GM19043 (cell line): ENCODE results near the gene IKZF2.

Source experiments
- ATAC-seq: cut with Tn5 transposase; IDR thresholded peaks from one replicate; pipeline ENCODE4 v1.9.1; 2021; ENCODE audit warnings: low read depth; ENCODE audit not compliant: unreplicated experiment

The IKZF2 gene

GRCh38 chr2:213151437-213152064 lies at the start of gene IKZF2:
IKZF2 (minus strand) TSS chr2:213151612; CDS start chr2:213148629, 2,983 bp downstream.
- peak; percentile 45 for ATAC-seq

- ATAC-seq, result no peak
These were observed 48.5 kb upstream of the IKZF2 start for GRCh38 chr2:213199871-213200270.

DNA sequence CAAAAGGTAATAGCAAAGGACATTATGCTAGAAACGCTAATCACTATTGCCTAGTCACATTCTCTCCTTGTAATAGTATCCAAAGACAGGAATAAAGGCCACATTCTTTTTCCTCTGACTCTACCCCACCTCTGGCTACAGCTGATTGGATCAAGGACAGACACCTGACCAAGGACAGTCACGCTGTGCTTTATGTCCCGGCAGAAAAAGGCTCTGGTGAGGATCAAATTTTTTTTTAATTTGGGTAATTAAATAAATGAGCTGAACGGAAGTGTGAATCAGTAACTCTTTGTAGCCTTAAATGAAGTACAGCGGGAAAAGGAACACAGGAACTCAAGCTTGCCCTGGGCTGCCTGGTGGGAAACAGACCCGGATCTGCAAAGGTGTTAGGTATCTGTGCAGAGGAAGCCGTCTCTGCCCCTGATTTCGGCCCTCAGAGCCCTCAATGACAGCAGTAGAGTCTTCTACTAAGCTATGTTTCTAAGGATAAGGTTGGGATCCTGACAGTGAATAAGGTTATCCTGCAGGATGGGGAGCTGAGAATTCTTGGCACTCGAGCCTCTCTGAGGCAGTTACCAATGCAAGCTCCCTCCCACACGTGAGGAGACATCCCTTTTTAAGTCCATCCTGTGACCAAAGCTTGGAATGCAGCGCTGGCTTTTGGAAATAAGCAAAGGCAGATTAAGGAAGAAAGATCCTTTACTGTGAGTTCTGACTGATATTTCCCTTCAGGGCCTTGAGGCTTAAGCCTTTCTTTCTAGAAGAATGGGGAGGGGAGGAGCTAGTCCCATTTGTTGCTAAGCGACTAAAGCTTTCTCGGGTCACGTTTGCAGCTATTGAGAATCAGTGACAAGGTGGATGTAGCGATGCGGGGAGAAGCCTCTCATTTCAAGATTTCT lies 37.8 kb upstream of the IKZF2 start:
- ATAC-seq, result no peak

- no peak for ATAC-seq
These were observed 37.1 kb upstream of the IKZF2 start for GRCh38 chr2:213188533-213188867.

DNA sequence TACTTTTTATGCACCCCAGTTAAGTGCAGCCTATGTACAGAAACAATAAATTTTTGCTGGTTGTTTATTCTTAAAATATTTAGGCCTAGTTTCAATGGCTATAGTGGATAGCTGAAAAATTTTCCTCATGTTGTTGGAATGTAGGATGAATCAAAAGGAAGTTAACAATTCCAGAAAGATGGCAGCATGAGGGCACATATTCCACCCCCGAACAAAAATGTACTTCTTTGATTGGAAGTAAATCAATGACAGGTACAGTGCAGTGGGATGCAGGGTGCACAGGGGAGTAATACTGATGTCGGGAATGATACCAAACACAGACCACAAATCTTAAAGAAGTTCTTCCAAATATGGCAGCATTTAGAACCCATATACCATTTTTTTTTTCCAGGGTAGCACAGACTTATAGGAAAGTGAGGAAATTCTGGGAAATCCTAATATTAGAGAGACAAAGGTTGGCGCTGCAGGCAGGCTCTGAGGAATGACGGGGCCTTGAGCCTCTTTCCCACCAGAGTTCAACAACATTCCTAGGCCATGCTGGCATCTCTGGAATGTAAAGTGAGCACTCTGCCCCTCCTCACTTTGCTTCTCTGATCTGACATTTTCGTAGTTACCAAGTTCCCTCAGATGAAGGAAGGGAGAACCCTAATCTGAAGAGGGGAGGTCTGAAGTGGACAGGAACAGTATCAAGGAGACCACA lies 36.6 kb upstream of the IKZF2 start:
- ATAC-seq, result no peak

DNA sequence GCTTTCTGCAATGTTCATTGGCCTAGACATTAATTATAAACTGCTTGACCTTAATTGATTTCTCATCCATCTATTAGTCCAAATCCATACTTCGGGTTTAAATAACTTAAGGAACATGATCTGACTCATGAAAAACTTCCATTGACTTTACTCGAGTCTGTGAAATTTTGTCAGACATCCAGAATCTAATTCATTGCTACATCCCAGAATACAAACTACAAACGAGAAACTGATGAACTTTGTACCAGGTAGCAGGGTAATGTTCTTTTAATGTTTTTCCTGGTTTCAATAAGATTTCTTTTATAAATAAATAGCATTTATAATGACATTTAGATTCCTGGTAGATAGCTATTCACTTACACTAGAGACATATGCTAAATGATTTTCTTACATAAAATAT lies 36.0 kb upstream of the IKZF2 start:
- ATAC-seq, result no peak

DNA sequence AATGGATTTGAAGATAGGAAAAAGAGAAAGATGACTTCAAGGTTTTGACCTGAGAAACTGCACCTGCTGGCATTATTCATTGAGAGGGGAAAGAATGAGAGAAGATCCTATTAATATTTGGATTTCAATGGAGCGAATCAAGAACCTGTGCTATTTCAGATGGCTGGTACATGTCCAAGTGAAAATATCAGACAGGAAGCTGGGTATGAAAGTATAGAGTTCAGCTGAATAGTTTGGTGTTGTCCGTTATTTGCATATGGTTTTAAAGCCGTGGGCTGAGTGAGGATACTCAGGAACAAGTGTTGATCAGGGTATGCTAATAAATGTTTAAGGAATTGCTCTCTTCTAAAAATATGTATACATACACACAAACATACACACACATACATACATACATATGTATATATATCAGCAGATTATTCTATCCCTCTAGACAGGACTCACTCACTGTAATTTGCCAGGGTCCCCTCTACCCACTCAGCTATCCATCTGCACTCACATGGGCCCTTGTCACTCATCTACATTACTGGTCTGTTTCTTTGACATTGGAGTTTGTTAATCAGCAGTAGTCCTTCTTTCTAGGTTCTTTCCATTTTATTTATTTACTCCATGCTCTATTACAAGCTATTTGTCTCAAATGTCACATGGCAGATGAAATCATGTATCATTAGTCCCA lies 33.9 kb upstream of the IKZF2 start:
- peak; percentile 96 for ATAC-seq

- no peak for ATAC-seq
These were observed 30.3 kb upstream of the IKZF2 start for GRCh38 chr2:213181712-213182111.

- ATAC-seq, result no peak
These were observed 26.3 kb upstream of the IKZF2 start for GRCh38 chr2:213177679-213178078.

DNA sequence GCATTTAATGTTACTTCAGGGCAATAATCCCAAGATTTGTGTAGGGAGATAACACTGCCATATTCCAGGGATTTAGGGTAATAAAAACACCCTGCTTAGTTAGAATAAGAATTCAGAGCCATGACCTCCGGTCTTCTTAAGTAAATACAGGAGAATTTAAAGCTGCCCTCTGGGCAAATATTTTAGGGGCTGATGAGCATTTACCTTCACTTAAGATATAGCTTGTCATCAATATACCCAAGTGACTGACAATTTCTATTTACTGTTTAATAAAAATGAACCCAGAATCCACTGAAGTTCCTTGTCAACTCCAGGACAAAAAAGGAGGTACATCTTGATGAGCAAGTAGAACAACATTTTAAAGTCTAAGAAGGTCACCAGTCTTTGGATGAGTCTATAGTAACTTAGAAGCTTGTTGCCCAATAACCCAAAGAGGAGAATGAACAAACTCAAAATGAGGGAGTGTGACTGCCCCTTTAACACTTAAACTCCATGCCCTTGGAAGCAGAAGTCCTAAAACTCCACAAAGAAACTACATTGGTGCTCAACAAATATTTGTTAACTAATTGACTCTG lies 24.3 kb upstream of the IKZF2 start:
- ATAC-seq, result no peak

GRCh38 chr2:213172641-213173040 lies 21.2 kb upstream of the IKZF2 start:
- no peak for ATAC-seq

DNA sequence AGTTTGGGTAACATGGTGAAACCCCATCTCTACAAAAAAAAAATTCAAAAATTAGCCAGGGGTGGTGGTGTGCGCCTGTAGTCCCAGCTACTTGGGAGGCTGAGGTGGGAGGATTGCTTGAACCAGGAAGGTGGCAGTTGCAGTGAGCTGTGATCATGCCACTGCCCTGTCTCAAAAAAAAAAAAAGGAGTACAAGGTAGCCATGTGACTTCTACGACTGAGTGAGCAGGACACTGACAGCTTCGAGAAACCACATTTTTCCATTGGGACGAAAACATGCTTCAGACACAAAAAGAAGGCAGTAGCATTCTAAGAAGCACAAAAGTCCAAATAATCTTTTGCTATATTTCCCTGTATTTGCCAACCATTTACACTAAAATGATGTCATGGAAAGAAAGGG lies 19.7 kb upstream of the IKZF2 start:
- ATAC-seq, result no peak

DNA sequence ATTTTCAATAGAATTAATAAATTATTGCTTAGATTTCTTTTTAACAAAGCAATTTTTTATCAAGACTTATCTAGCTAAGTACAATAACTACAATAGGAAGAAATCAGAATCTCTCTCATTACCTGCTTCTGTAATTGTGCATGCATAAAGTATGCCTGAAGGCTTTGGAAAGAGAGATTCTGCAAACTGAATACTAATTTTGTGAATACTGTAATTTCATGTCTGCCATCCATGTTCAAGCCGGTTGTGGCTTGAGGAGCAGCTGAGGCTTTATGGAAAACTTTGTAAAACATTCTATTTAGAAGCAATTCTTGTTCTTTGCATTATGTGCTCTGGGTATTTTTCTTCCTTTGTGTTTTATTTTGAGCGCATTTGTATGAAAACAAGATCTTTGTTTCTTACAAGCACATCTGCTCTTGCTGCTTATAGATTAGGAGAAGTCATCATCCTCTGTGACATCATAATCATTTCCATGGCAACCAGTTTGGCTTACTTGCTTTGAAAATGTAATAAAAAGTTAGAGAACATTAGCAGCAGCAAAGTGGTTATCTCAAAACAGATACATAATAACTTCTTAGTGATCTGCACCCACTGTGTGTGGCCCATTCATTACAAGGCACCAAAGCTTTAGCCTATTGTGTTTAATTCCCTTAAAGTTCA lies 16.0 kb upstream of the IKZF2 start:
- ATAC-seq, result no peak

- peak; percentile 99 for ATAC-seq
These were observed 14.7 kb upstream of the IKZF2 start for GRCh38 chr2:213166109-213166508.

GRCh38 chr2:213164263-213164662 lies 12.9 kb upstream of the IKZF2 start:
- ATAC-seq, result no peak

DNA sequence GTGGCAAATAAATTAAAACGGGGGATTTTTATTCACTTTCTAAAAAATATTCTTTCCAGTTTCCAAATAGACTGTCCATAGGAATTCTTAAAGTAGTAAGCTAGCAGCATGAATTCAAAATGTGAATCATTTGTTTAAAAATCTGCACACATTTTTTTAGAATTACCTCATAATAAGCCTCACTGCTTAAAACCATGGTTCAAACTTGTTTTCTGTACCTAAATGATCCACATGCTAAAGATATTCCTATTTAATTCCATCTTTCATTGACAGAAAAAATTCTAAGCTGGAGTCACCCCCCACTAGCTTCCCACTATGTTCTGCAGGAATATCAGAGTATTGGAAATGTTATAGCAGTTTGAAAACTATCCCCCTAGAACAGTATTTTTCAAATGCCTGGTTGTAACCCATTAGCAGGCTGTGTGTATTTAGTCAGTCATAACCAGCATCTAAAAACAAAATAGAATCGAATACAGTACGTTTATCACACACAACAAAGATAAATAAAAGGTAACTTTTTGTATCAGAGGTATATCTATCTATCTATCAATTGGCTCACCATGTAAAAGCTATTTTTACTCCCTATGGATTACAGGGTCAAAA lies 11.2 kb upstream of the IKZF2 start:
- ATAC-seq, result no peak

- ATAC-seq, result no peak
These were observed 10.5 kb upstream of the IKZF2 start for GRCh38 chr2:213161759-213162515.

DNA sequence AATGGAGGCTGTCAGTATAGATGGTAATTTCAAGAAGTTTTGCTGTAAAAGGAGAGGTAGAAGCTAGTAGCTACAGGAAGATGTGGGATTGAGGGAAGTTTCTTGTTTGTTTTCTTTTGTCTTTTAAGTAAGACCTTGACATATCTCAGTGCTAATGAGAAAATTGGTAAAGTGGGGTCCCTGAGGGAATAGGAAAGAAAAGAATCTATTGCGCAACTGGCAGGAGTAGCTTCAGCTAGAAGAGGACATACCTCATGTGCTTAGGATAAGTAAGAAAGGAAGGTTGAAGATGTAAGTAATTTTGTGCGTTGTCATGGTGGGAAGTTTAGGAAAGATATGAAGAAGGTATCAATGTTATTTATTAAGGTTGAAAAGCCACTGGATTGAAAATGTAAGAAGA lies 8.4 kb upstream of the IKZF2 start:
- no peak for ATAC-seq

DNA sequence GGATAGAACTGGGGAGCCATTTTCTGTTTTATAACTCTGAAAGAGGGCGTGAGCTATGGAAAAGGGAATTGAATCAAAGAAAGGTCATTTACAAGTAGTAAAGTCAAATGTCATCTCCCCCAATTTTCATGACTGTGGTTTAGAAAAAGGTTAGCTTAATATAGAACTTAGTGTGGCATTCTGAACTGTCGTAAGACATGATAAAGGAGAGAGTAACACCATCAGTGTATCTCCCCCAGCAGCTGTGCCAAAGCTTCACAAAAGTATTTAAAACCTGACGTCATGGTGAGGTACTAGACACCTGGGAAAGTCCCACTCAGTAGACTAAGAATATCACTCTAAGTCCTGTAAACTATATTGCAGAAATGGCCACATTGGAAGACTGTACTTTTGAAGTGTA lies 5.8 kb upstream of the IKZF2 start:
- peak; percentile 55 for ATAC-seq
